ENCODE results near the gene LRP4.

Gene LRP4

DNA sequence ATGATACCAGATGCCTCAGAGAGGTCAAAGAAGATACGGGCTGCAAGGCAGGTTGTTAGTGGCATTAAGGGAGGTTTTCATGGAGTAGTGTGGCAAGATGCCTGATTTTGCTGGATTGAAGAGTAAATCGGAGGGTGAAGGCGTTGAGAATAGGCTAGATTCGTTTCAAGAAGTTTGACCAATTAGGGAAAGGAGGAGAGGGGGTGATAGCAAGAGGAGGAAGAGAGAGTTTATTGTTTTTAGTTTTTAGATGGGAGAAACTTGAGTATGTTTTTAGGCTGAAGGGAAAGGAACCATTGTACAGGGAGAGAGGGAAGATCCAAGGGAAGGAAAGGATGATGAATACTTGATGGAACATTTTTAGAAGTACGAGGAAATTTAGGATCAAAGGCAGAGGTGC lies 34.7 kb upstream of the LRP4 start:
- no peak for TF ChIP-seq GABPA (IDR thresholded peaks at IDR 0.05; ENCODE audit: low read depth)
- TF ChIP-seq SPI1 (IDR thresholded peaks at IDR 0.05; ENCODE audit: borderline replicate concordance, low read depth): no peak
- TF ChIP-seq, protein P1, sequence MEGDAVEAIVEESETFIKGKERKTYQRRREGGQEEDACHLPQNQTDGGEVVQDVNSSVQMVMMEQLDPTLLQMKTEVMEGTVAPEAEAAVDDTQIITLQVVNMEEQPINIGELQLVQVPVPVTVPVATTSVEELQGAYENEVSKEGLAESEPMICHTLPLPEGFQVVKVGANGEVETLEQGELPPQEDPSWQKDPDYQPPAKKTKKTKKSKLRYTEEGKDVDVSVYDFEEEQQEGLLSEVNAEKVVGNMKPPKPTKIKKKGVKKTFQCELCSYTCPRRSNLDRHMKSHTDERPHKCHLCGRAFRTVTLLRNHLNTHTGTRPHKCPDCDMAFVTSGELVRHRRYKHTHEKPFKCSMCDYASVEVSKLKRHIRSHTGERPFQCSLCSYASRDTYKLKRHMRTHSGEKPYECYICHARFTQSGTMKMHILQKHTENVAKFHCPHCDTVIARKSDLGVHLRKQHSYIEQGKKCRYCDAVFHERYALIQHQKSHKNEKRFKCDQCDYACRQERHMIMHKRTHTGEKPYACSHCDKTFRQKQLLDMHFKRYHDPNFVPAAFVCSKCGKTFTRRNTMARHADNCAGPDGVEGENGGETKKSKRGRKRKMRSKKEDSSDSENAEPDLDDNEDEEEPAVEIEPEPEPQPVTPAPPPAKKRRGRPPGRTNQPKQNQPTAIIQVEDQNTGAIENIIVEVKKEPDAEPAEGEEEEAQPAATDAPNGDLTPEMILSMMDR (IDR thresholded peaks at IDR 0.05; ENCODE audit: insufficient read depth, low read length): no peak
- TF ChIP-seq POLR2AphosphoS5 (IDR thresholded peaks at IDR 0.05; ENCODE audit: low read depth): no peak
- TF ChIP-seq, protein P2, sequence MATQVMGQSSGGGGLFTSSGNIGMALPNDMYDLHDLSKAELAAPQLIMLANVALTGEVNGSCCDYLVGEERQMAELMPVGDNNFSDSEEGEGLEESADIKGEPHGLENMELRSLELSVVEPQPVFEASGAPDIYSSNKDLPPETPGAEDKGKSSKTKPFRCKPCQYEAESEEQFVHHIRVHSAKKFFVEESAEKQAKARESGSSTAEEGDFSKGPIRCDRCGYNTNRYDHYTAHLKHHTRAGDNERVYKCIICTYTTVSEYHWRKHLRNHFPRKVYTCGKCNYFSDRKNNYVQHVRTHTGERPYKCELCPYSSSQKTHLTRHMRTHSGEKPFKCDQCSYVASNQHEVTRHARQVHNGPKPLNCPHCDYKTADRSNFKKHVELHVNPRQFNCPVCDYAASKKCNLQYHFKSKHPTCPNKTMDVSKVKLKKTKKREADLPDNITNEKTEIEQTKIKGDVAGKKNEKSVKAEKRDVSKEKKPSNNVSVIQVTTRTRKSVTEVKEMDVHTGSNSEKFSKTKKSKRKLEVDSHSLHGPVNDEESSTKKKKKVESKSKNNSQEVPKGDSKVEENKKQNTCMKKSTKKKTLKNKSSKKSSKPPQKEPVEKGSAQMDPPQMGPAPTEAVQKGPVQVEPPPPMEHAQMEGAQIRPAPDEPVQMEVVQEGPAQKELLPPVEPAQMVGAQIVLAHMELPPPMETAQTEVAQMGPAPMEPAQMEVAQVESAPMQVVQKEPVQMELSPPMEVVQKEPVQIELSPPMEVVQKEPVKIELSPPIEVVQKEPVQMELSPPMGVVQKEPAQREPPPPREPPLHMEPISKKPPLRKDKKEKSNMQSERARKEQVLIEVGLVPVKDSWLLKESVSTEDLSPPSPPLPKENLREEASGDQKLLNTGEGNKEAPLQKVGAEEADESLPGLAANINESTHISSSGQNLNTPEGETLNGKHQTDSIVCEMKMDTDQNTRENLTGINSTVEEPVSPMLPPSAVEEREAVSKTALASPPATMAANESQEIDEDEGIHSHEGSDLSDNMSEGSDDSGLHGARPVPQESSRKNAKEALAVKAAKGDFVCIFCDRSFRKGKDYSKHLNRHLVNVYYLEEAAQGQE (IDR thresholded peaks at IDR 0.05; ENCODE audit: insufficient replicate concordance, low read depth): no peak
- no peak overlapping the region for H3K27ac ChIP-seq (replicated peaks)
- H3K27me3 ChIP-seq (ENCODE audit: insufficient read depth, poor library complexity, severe bottlenecking): no peaks in the 10 kb centered on the region
- no peak for DNase-seq (ENCODE audit: low read depth in 1 of 2, low spot score in 1 of 2)
- H3K4me3 ChIP-seq (replicated peaks; ENCODE audit: insufficient read depth, low read length): no peak overlapping the region

DNA sequence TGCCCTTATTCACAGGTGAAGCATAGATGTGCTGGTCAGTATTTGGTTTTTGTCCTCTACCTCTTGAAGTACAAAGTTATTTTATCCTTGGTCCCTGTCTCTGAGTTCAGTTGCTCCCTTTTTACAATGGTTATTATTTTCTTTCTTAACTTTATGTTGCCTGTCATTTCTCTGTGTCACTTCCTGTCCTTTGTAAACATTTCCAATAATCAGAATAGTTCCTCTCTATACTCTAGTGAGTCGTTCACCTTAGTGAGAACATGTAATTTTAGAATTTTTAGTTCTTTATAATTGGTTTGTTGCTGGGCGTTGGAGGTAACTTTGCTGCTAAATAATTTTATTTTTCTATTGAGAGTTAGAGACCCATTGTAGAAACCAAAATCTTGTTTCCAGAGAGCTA lies 34.2 kb upstream of the LRP4 start:
- TF ChIP-seq GABPA (IDR thresholded peaks at IDR 0.05; ENCODE audit: low read depth) (no peak), POLR2AphosphoS5 (IDR thresholded peaks at IDR 0.05; ENCODE audit: low read depth) (no peak), SPI1 (IDR thresholded peaks at IDR 0.05; ENCODE audit: borderline replicate concordance, low read depth) (no peak)
- TF ChIP-seq, protein P2 (IDR thresholded peaks at IDR 0.05; ENCODE audit: insufficient replicate concordance, low read depth): no peak
- TF ChIP-seq, protein P1 (IDR thresholded peaks at IDR 0.05; ENCODE audit: insufficient read depth, low read length): no peak
- Histone ChIP-seq H3K27me3 (ENCODE audit: insufficient read depth, poor library complexity, severe bottlenecking) (no peaks in the 10 kb centered on the region), H3K27ac (replicated peaks) (no peak overlapping the region), H3K4me3 (replicated peaks; ENCODE audit: insufficient read depth, low read length) (no peak overlapping the region)
- no peak for DNase-seq (ENCODE audit: low read depth in 1 of 2, low spot score in 1 of 2)

DNA sequence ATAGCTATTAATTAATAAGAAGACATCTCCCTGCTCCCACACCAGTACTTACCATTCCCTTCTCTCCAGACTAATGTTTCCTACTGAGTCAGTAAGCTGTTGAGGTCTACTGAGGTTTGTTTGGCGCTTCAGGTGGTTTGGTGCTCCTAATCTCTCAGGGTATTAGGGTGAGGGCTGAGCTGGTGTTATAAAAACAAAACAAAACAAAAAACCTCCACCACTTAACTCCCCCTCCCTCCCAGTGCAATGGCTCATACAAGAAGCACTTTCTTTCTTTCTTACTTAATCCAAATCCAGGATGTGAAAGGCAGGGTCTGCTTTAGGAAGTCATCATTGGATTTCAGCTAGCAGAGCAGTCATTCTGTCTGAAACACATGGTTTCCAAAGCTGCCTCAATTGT lies 33.5 kb upstream of the LRP4 start:
- no peaks in the 10 kb centered on the region for H3K27me3 ChIP-seq (ENCODE audit: insufficient read depth, poor library complexity, severe bottlenecking)
- H3K27ac ChIP-seq (replicated peaks): no peak overlapping the region
- DNase-seq (ENCODE audit: low read depth in 1 of 2, low spot score in 1 of 2): no peak
- TF ChIP-seq SPI1 (IDR thresholded peaks at IDR 0.05; ENCODE audit: borderline replicate concordance, low read depth): no peak
- TF ChIP-seq, protein P1 (IDR thresholded peaks at IDR 0.05; ENCODE audit: insufficient read depth, low read length): no peak
- no peak for TF ChIP-seq POLR2AphosphoS5 (IDR thresholded peaks at IDR 0.05; ENCODE audit: low read depth)
- no peak for TF ChIP-seq GABPA (IDR thresholded peaks at IDR 0.05; ENCODE audit: low read depth)
- TF ChIP-seq, protein P2 (IDR thresholded peaks at IDR 0.05; ENCODE audit: insufficient replicate concordance, low read depth): no peak
- H3K4me3 ChIP-seq (replicated peaks; ENCODE audit: insufficient read depth, low read length): no peak overlapping the region
